Measurements from ENCODE around the gene PPP4R3B. TPM values are rescaled to one million over a fixed set of nuclear protein-coding genes. Genes with fewer than 3 reads are reported as not detected.
"Not testable (repeated sequence)": the region's sequence is repeated elsewhere in the genome, so short reads cannot be mapped to it uniquely, and the experiment has no call there.

Gene PPP4R3B
- total RNA-seq, 4 donors from 2014 or later, result 30.6 to 71.3 (median 52.6) TPM

- H3K36me3 ChIP-seq, result peaks cover 0 to 50% (median 5%) of the 10 kb centered on the region in 3 donors
- no peak for TF ChIP-seq CTCF (IDR thresholded peaks at IDR 0.05)
- no peak overlapping the region for H3K27ac ChIP-seq
- no peaks in the 10 kb centered on the region for H3K27me3 ChIP-seq
- H3K4me1 ChIP-seq, result peaks cover 0 to 23% (median 7%) of the 10 kb centered on the region in 3 donors
- H3K9me3 ChIP-seq, result no peaks in the 10 kb centered on the region
- intact Hi-C loops (cut with DNase I), result no loop called here
- no peak overlapping the region for H3K4me3 ChIP-seq
- no peak for DNase-seq
- 74 to 76% methylated on average over 8 of the region's 8 CpGs for WGBS, 2 donors
Measured at GRCh38 chr2:55609193-55609794, 8.1 kb downstream of the PPP4R3B start.

GRCh38 chr2:55607717-55608116 is 9.7 kb downstream of the PPP4R3B start:
- WGBS, 2 donors, result 96 to 98% methylated on average over 3 of the region's 3 CpGs

GRCh38 chr2:55604027-55604565 is 13.3 kb downstream of the PPP4R3B start:
- TF ChIP-seq CTCF (IDR thresholded peaks at IDR 0.05) (no peak), POLR2A (IDR thresholded peaks at IDR 0.05) (no peak)
- Histone ChIP-seq H3K4me3 (no peak overlapping the region), H3K9me3 (no peaks in the 10 kb centered on the region), H3K4me1 (peaks cover 0 to 40% (median 7%) of the 10 kb centered on the region in 3 donors), H3K27me3 (no peaks in the 10 kb centered on the region), H3K27ac (no peak overlapping the region), H3K36me3 (peaks cover 0 to 55% (median 7%) of the 10 kb centered on the region in 3 donors)
- intact Hi-C loops (cut with DNase I), result no loop called here
- WGBS, 2 donors, result 69 to 76% methylated on average over 1 of the region's 1 CpG
- no peak for DNase-seq

More at GRCh38 chr2:55607717-55608116, 9.7 kb downstream of the PPP4R3B start:
- Histone ChIP-seq H3K36me3 (peaks cover 0 to 42% (median 7%) of the 10 kb centered on the region in 3 donors), H3K9me3 (no peaks in the 10 kb centered on the region), H3K4me3 (no peak overlapping the region), H3K4me1 (peaks cover 0 to 37% (median 7%) of the 10 kb centered on the region in 3 donors), H3K27me3 (no peaks in the 10 kb centered on the region), H3K27ac (no peak overlapping the region)
- TF ChIP-seq CTCF (IDR thresholded peaks at IDR 0.05), result no peak
- no peak for DNase-seq
- intact Hi-C loops (cut with DNase I), result no loop called here

GRCh38 chr2:55601849-55602248 is 15.6 kb downstream of the PPP4R3B start:
- no peak for DNase-seq
- Histone ChIP-seq H3K9me3 (no peaks in the 10 kb centered on the region), H3K4me1 (peaks cover 0 to 34% (median 4%) of the 10 kb centered on the region in 3 donors), H3K4me3 (no peak overlapping the region), H3K36me3 (peaks cover 0 to 71% (median 13%) of the 10 kb centered on the region in 3 donors), H3K27me3 (no peaks in the 10 kb centered on the region), H3K27ac (no peak overlapping the region)
- TF ChIP-seq POLR2A (IDR thresholded peaks at IDR 0.05) (no peak), CTCF (IDR thresholded peaks at IDR 0.05) (no peak)
- intact Hi-C loops (cut with DNase I), result no loop called here

GRCh38 chr2:55598056-55598795 is 19.2 kb downstream of the PPP4R3B start:
- H3K9me3 ChIP-seq, result no peaks in the 10 kb centered on the region
- intact Hi-C loops (cut with DNase I), result no loop called here
- H3K27me3 ChIP-seq, result no peaks in the 10 kb centered on the region
- no peak overlapping the region for H3K27ac ChIP-seq
- H3K4me1 ChIP-seq, result peaks cover 0 to 12% (median 0%) of the 10 kb centered on the region in 3 donors
- H3K4me3 ChIP-seq, result no peak overlapping the region
- no peak for TF ChIP-seq CTCF (IDR thresholded peaks at IDR 0.05)
- TF ChIP-seq POLR2A (IDR thresholded peaks at IDR 0.05), result no peak
- 88 to 92% methylated on average over 11 of the region's 11 CpGs for WGBS, 2 donors
- no peak for DNase-seq
- peaks cover 0 to 84% (median 15%) of the 10 kb centered on the region in 3 donors for H3K36me3 ChIP-seq

- whole genome bisulfite sequencing, 2 donors, result 93 to 96% methylated on average over 6 of the region's 6 CpGs
- peaks cover 0 to 13% (median 0%) of the 10 kb centered on the region in 3 donors for H3K4me1 ChIP-seq
- H3K4me3 ChIP-seq; H3K27ac ChIP-seq; H3K9me3 ChIP-seq; DNase-seq; H3K27me3 ChIP-seq; intact Hi-C loops (cut with DNase I): not testable (repeated sequence)
- peaks cover 0 to 70% (median 8%) of the 10 kb centered on the region in 3 donors for H3K36me3 ChIP-seq
Measured at GRCh38 chr2:55596795-55597194, 20.6 kb downstream of the PPP4R3B start.

Measured in esophagus squamous epithelium (tissue), 5 donors.